Astrocyte of the cerebellum (primary cell): Measurements from ENCODE around the gene MYH13.

ENCODE experiments used
- DNase-seq: peaks from one replicate; pipeline ENCODE4 v3.0.0-alpha.2; 2011; ENCODE audit warnings: low read depth
- H3K4me3 ChIP-seq: 2 replicates; pipeline ENCODE4 v1.5.1; 2011; ENCODE audit warnings: mild to moderate bottlenecking, low read depth, low read length, moderate library complexity
- in situ Hi-C: cut with HindIII; loops from 2 replicates; pipeline ENCODE4 v1.10.0; 2017; ENCODE audit warnings: low sequenced_read_pairs
- TF ChIP-seq, protein P1 (sequence below): IDR thresholded peaks from 2 replicates; pipeline ENCODE4 v1.5.1; 2012; ENCODE audit warnings: low read length, low read depth, moderate library complexity, mild to moderate bottlenecking; ENCODE audit errors: missing control alignments

Gene MYH13

DNA sequence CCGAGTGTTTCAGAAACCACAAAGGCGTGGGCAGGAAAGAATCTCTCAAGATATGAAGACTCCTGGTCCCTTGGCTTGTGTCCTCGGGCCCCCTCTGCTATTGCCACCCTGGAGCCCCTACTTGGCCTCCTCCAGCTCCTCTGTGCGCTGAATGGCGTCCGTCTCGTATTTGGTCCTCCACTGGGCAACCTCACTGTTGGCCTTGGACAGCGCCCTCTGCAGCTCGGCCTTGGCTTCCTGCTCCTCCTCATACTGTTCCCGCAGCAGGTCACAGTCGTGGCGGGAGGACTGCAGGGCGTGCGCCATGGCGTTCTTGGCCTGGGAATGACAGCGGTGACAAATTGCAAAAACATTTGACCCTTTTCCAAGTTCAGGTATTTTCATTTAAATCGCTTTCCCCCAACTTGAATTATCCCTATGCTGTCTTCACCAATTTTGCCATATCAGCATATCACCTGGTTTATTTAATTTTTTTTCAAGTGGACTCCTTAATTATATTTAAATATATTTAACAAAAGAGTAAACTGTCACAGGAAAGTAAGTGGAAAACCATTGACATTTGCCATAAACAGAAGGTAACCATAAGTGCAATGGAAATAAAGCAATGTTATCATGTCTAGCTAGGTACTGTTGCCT is 59.7 kb downstream of the MYH13 start:
- TF ChIP-seq, protein P1, sequence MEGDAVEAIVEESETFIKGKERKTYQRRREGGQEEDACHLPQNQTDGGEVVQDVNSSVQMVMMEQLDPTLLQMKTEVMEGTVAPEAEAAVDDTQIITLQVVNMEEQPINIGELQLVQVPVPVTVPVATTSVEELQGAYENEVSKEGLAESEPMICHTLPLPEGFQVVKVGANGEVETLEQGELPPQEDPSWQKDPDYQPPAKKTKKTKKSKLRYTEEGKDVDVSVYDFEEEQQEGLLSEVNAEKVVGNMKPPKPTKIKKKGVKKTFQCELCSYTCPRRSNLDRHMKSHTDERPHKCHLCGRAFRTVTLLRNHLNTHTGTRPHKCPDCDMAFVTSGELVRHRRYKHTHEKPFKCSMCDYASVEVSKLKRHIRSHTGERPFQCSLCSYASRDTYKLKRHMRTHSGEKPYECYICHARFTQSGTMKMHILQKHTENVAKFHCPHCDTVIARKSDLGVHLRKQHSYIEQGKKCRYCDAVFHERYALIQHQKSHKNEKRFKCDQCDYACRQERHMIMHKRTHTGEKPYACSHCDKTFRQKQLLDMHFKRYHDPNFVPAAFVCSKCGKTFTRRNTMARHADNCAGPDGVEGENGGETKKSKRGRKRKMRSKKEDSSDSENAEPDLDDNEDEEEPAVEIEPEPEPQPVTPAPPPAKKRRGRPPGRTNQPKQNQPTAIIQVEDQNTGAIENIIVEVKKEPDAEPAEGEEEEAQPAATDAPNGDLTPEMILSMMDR = no peak
- no peak for DNase-seq
- H3K4me3 ChIP-seq = no peak overlapping the region
- in situ Hi-C loops = loop anchor here (25.0 kb wide), 2 partner anchors 99 to 299 kb away; partner anchors contain the start of gene MYH8

DNA sequence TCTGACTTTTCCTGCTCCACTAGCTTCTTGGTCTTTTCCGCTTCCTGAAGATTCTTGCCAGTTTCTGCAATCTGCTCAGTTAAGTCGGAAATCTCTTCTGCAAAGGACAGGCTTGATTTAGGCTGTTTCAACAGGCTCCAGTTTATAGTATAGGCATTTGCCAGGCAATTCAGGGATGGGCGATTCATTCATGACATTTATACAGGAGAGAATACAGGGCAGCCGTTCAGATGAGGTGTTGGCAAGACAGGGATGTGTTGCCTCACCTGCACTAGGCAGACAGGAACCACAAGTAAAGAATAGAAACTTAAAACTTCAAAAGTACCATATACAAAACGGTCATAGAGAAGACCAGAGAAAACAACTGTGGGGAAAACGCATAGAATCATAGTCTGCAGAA is 61.7 kb downstream of the MYH13 start:
- DNase-seq = no peak
- TF ChIP-seq, protein P1 = no peak
- in situ Hi-C loops = loop anchor here (25.0 kb wide), 2 partner anchors 101 to 301 kb away; partner anchors contain the start of gene MYH8
- no peak overlapping the region for H3K4me3 ChIP-seq

GRCh38 chr17:10309003-10309974 is 63.5 kb downstream of the MYH13 start:
- in situ Hi-C loops = loop anchor here (25.0 kb wide), 2 partner anchors 103 to 303 kb away; partner anchors contain the start of gene MYH8
- DNase-seq = no peak
- no peak overlapping the region for H3K4me3 ChIP-seq

DNA sequence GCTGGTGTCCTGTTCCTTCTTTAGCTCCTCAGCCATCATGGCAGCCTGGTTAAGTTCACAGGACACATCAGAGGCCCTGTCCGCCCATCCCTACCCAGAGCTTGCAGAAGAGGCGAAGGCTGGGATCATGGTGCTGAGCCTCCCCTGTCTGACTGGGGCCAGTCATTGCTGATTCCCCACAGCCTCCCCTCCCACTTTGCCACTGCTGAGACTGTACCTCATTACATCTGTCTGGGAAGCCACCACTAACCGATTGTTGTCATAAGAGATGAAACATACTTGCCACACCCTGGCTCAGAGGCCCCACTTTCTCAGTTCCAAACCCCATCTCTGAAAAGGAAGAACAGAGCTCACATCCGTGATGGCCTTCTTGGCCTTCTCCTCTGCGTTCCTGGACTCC is 66.2 kb downstream of the MYH13 start:
- DNase-seq = no peak
- TF ChIP-seq, protein P1 = no peak
- in situ Hi-C loops = loop anchor here (25.0 kb wide), 2 partner anchors 106 to 306 kb away; partner anchors contain the start of gene MYH8
- no peak overlapping the region for H3K4me3 ChIP-seq

More at GRCh38 chr17:10309003-10309974, 63.5 kb downstream of the MYH13 start:
- TF ChIP-seq, protein P1 = no peak

DNA sequence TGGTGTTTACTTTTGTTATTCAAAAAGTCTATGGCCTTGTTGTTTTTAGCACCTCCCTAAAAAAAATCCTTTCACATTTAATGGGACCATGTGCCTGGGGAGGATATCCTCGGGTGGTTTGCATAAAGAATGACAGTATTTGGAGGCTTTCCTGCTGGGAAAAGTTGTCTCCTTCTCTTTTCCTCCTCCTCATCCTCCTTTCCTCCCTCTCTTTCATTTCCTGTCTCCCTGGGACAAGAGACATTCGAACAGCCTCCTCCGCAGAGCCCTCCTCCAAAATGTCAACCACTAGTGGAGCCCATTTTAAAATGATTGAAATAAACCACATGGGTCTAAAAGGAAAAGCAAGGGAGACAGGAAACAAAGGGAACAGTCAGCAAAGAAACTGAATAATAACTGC is 67.4 kb downstream of the MYH13 start:
- in situ Hi-C loops = loop anchor here (25.0 kb wide), 2 partner anchors 107 to 307 kb away; partner anchors contain the start of gene MYH8
- no peak overlapping the region for H3K4me3 ChIP-seq
- no peak for DNase-seq
- TF ChIP-seq, protein P1 = no peak

DNA sequence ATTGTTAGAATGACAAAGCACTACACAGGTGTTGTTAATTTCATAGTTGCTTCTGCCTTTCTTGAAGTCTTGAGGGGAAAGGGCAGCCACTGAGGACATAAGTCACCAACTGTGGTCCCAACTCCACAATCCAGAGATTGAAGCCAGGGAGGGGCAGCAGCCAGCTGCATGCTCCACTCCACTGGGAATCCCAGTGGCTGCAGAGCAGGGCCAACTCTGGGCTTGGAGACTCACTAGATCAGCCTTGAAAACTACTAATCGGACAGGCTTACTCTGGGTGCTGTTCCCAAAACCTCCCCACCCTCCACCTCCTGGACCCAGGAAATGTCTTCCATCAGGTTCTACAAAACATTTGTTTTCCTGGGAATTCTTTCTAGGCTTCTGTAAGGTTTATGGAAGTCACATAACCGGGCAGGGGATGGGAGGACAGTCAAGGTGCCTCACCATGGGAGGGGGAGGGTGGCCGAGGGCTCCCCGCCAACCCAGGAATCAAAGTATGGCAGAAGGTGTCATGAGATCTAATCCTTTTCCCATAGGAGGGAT is 68.0 kb downstream of the MYH13 start:
- in situ Hi-C loops = loop anchor here (25.0 kb wide), 2 partner anchors 107 to 307 kb away; partner anchors contain the start of gene MYH8
- TF ChIP-seq, protein P1 = no peak
- H3K4me3 ChIP-seq = no peak overlapping the region
- no peak for DNase-seq
